HL-60 (cell line): ENCODE results near the gene PTPN3.

Source experiments
- DNase-seq, 2 experiments: peaks; one replicate each; pipeline ENCODE4 v3.0.0-alpha.2; 2010 to 2020; ENCODE audit warnings: low read depth in 1 of 2, low spot score in 1 of 2
- H3K27ac ChIP-seq: fragments of 250-450 bp; sonication (Bioruptor Pico); replicated peaks from 2 replicates; pipeline ENCODE4 v1.5.1; 2020; ENCODE audit warnings: mild to moderate bottlenecking, moderate library complexity
- H3K27me3 ChIP-seq: fragments of 250-450 bp; sonication (Bioruptor Pico); 2 replicates; pipeline ENCODE4 v1.5.1; 2021; ENCODE audit warnings: mild to moderate bottlenecking, moderate library complexity; ENCODE audit not compliant: insufficient read depth, poor library complexity, severe bottlenecking
- H3K4me3 ChIP-seq: replicated peaks from 2 replicates; pipeline ENCODE4 v1.5.1; 2011; ENCODE audit warnings: mild to moderate bottlenecking, control low read depth, low read length; ENCODE audit not compliant: insufficient read depth
- CTCF ChIP-seq: IDR thresholded peaks from one replicate; pipeline ENCODE4 v1.5.1; 2011; ENCODE audit warnings: low read length, control low read depth, inconsistent platforms; ENCODE audit not compliant: insufficient read depth
- GABPA ChIP-seq: IDR thresholded peaks from 2 replicates; pipeline ENCODE4 v1.6.1; 2012; ENCODE audit warnings: low read depth
- POLR2AphosphoS5 ChIP-seq: IDR thresholded peaks from 2 replicates; pipeline ENCODE4 v1.6.1; 2012; ENCODE audit warnings: low read depth
- REST ChIP-seq: IDR thresholded peaks from 2 replicates; pipeline ENCODE4 v1.6.1; 2012; ENCODE audit warnings: low read depth; ENCODE audit not compliant: insufficient replicate concordance
- SPI1 ChIP-seq: IDR thresholded peaks from 2 replicates; pipeline ENCODE4 v1.6.1; 2012; ENCODE audit warnings: low read depth, mild to moderate bottlenecking, borderline replicate concordance

The PTPN3 gene

GRCh38 chr9:109519366-109519765, 21.3 kb upstream of the PTPN3 start:
- no peak overlapping the region for H3K4me3 ChIP-seq
- TF ChIP-seq REST (no peak), POLR2AphosphoS5 (no peak), GABPA (no peak), SPI1 (no peak), CTCF (no peak)
- peak in 1 of 2 experiments; percentile 39 for DNase-seq

GRCh38 chr9:109518621-109519335, 20.7 kb upstream of the PTPN3 start:
- DNase-seq: no peak
- Histone ChIP-seq H3K27me3 (no peaks in the 10 kb centered on the region), H3K4me3 (no peak overlapping the region), H3K27ac (no peak overlapping the region)
- no peak for TF ChIP-seq POLR2AphosphoS5
- no peak for TF ChIP-seq GABPA
- TF ChIP-seq CTCF: no peak
- no peak for TF ChIP-seq SPI1
- no peak for TF ChIP-seq REST

More at GRCh38 chr9:109519366-109519765, 21.3 kb upstream of the PTPN3 start:
- H3K27ac ChIP-seq: no peak overlapping the region
- H3K27me3 ChIP-seq: no peaks in the 10 kb centered on the region

GRCh38 chr9:109517901-109518377, 19.8 kb upstream of the PTPN3 start:
- Histone ChIP-seq H3K27ac (no peak overlapping the region), H3K27me3 (no peaks in the 10 kb centered on the region), H3K4me3 (no peak overlapping the region)
- no peak for DNase-seq
- no peak for TF ChIP-seq GABPA
- no peak for TF ChIP-seq POLR2AphosphoS5
- no peak for TF ChIP-seq REST
- no peak for TF ChIP-seq SPI1
- TF ChIP-seq CTCF: no peak
